MCF 10A (cell line): ENCODE results near the gene C2CD4A. TPM values are rescaled to one million over a fixed set of nuclear protein-coding genes. Genes with fewer than 3 reads are reported as not detected.

Source experiments
- BruUV-seq: library from RNA; stranded (reverse); fragments of 400-500 nt; replicated peaks from 2 replicates; lab custom pipeline; 2021; lab: Mats Ljungman, UMichigan
- CTCF ChIA-PET: fragments of 300-600 bp; sonication (Branson Sonifier 250); formaldehyde crosslinking; extraction: SDS; loops from one replicate; lab custom pipeline; 2021; ENCODE audit warnings: antibody characterized with exemption, inconsistent platforms; lab: Yijun Ruan, JAX
- POLR2A ChIA-PET: fragments of 300-600, 350-650 bp; sonication (Branson Sonifier 250); formaldehyde crosslinking; extraction: SDS; loops from one replicate; lab custom pipeline; 2020; ENCODE audit warnings: antibody characterized with exemption, inconsistent platforms; lab: Yijun Ruan, JAX
- DNase-seq: peaks from one replicate; pipeline ENCODE4 v3.0.0-alpha.2; 2018; ENCODE audit not compliant: unreplicated experiment
- H3K27ac Mint-ChIP-seq: one replicate; pipeline ENCODE4 v1.8.0; 2022; ENCODE audit warnings: mild to moderate bottlenecking, low read depth, mixed read lengths; ENCODE audit not compliant: unreplicated experiment
- H3K27me3 Mint-ChIP-seq: one replicate; pipeline ENCODE4 v1.8.0; 2022; ENCODE audit warnings: mixed read lengths; ENCODE audit not compliant: insufficient read depth, unreplicated experiment
- H3K36me3 Mint-ChIP-seq: one replicate; pipeline ENCODE4 v1.8.0; 2022; ENCODE audit warnings: mild to moderate bottlenecking, moderate library complexity, mixed read lengths; ENCODE audit not compliant: insufficient read depth, unreplicated experiment
- H3K4me1 Mint-ChIP-seq: one replicate; pipeline ENCODE4 v1.8.0; 2022; ENCODE audit warnings: mixed read lengths; ENCODE audit not compliant: insufficient read depth, unreplicated experiment
- H3K4me3 Mint-ChIP-seq: one replicate; pipeline ENCODE4 v1.8.0; 2022; ENCODE audit warnings: mild to moderate bottlenecking, moderate library complexity, mixed read lengths; ENCODE audit not compliant: unreplicated experiment
- H3K9me3 Mint-ChIP-seq: one replicate; pipeline ENCODE4 v1.8.0; 2022; ENCODE audit warnings: mixed read lengths; ENCODE audit not compliant: unreplicated experiment
- intact Hi-C: fragments of 100-400 bp; cut with micrococcal nuclease; formaldehyde crosslinking; loops from 2 replicates; pipeline ENCODE4 v1.14.1; 2022
- total RNA-seq: library from RNA; stranded (reverse); gene quantifications from 2 replicates; pipeline ENCODE4 v1.2.3, GENCODE V29; 2022
- TF ChIP-seq, protein P1 (sequence below): fragments of 200-600 bp; IDR thresholded peaks from one replicate; pipeline ENCODE4 v1.8.0; 2022; ENCODE audit warnings: antibody characterized with exemption, mild to moderate bottlenecking; ENCODE audit not compliant: unreplicated experiment

The C2CD4A gene
- total RNA-seq, 1 experiment from 2014 or later = 0.16 TPM

DNA sequence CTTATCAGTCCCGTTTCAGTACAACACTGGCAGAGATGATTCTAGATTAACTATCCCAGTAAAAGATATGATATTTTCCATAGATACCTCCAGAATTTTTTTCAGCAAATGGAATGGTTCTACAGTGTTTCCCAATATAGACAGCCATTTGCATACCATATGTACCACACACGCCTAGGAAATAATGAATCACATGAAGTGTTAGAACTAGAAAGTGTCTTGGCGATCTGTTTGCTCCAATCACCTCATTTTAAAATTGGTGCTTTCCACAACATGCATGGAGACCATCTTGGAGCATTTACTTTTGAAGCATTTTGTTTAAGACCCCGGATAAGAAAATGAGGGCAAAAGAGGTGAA, 2.0 kb downstream of the C2CD4A start:
- BruUV-seq = no TSS peak
- DNase-seq = peak; percentile 19
- H3K36me3 Mint-ChIP-seq = no peaks in the 10 kb centered on the region
- ChIA-PET POLR2A (interaction anchor here (0.8 to 1.3 kb wide), 2 partner anchors 9 to 1623 kb away, joined by 3 read pairs; partner anchors contain the start of gene VPS13C), CTCF (interaction anchor here (0.9 kb wide), 1 partner anchor 68 kb away, joined by 5 read pairs; no protein-coding TSS in a partner anchor)
- no peaks in the 10 kb centered on the region for H3K9me3 Mint-ChIP-seq
- no peak overlapping the region for H3K4me3 Mint-ChIP-seq
- H3K4me1 Mint-ChIP-seq = peaks cover 15% of the 10 kb centered on the region
- H3K27ac Mint-ChIP-seq = no peak overlapping the region
- TF ChIP-seq, protein P1, sequence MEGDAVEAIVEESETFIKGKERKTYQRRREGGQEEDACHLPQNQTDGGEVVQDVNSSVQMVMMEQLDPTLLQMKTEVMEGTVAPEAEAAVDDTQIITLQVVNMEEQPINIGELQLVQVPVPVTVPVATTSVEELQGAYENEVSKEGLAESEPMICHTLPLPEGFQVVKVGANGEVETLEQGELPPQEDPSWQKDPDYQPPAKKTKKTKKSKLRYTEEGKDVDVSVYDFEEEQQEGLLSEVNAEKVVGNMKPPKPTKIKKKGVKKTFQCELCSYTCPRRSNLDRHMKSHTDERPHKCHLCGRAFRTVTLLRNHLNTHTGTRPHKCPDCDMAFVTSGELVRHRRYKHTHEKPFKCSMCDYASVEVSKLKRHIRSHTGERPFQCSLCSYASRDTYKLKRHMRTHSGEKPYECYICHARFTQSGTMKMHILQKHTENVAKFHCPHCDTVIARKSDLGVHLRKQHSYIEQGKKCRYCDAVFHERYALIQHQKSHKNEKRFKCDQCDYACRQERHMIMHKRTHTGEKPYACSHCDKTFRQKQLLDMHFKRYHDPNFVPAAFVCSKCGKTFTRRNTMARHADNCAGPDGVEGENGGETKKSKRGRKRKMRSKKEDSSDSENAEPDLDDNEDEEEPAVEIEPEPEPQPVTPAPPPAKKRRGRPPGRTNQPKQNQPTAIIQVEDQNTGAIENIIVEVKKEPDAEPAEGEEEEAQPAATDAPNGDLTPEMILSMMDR = no peak
- H3K27me3 Mint-ChIP-seq = peaks cover 10% of the 10 kb centered on the region
- intact Hi-C loops = no loop called here

DNA sequence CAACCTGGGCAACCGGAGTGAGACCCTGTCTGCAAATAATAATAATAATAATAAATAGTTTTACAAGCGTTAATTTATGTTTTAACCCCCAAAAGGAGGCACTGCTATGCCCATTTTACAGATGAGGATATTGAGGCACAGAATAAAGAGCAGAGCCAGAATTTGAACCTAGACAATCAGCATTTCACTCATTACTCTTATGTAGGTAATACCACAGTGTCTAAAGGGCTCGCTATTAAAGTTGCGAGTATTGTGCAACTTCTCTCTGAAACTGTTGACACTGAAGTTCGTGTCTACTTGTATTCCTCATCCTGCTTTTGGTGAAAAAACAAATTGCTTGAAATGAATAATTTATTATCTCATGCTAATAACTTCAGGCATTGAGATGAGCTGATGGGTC, 2.8 kb downstream of the C2CD4A start:
- intact Hi-C loops = no loop called here
- TF ChIP-seq, protein P1 = no peak

DNA sequence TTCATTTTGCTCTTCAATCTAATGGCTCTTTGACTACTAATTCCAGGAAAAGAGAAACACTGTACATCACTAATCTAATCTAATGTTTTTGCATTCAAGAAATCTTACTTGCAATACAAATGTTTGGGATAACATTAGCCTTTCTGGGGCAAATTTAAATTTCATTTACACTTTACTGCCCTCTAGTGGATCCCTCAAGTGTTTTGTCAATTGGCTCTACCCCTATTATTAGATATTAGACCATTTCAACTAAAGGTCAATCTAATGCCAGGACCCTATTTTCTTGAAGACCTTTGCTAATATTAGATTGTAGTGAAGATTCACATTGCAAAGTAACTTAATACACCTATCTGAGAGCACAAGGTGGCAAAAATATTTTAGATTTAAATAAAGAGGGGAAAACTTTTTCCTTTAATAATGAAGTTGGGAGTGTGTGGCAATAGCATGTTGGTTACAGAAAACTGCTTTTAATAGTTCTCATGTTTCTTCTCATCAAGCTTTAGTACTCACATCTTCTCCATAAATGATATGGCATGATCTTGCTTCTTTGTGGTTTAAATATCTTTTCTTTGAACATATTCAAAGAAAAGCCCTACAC, 5.0 kb downstream of the C2CD4A start:
- CTCF ChIA-PET = interaction anchor here (0.6 to 7.0 kb wide), 13 partner anchors 11 to 1574 kb away, joined by 3 to 46 read pairs (median 4); partner anchors contain the start of gene VPS13C
- TF ChIP-seq, protein P1 = peak; percentile 57

More for the DNA sequence above, 2.8 kb downstream of the C2CD4A start:
- Mint-ChIP-seq H3K36me3 (no peaks in the 10 kb centered on the region), H3K27ac (no peak overlapping the region), H3K9me3 (no peaks in the 10 kb centered on the region), H3K4me1 (peaks cover 8% of the 10 kb centered on the region), H3K4me3 (no peak overlapping the region), H3K27me3 (peaks cover 10% of the 10 kb centered on the region)
- DNase-seq = no peak
- no TSS peak for BruUV-seq
- ChIA-PET POLR2A (interaction anchor here (1.3 kb wide), 1 partner anchor 10 kb away, joined by 3 read pairs; the partner anchor contains the start of gene VPS13C), CTCF (interaction anchor here (1.1 to 1.3 kb wide), 3 partner anchors 9 to 237 kb away, joined by 4 to 5 read pairs (median 4); no protein-coding TSS in a partner anchor)

DNA sequence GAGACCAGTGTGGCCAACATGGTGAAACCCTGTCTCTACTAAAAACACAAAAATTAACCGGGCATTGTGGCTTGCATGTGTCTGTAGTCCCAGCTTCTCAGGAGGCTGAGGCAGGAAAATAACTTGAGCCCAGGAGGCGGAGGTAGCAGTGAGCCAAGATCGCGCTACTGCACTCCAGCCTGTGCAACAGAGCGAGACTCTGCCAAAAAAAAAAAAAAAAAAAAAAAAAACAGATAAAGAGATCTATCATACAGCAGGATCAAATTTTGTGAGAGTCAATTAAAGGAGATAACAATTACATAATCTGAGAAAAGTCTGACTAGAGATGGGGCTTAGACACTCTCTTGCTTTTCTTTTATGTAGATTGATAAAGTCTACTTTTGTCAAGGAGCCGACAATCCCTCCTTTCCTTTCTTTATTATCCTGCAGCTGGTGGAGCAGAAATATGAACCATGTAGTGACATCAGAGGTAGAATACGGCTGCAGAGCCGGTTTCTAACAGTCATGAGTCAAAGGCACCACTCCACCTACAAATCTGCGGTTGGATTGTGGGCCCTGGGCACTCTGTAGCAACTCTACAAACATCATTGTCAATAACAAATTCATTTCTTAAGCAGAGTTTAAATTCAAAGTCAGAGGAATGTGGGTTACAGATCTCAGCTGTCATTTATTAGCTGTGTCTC, 9.0 kb downstream of the C2CD4A start:
- Mint-ChIP-seq H3K27me3 (no peaks in the 10 kb centered on the region), H3K4me3 (peak overlapping the region; percentile 57), H3K36me3 (no peaks in the 10 kb centered on the region), H3K27ac (peak overlapping the region; percentile 63), H3K4me1 (peaks cover 4% of the 10 kb centered on the region), H3K9me3 (no peaks in the 10 kb centered on the region)
- intact Hi-C loops = loop anchor here (5.0 to 10.0 kb wide), 2 partner anchors 177 to 1019 kb away; no protein-coding TSS in a partner anchor
- TF ChIP-seq, protein P1 = no peak
- peak; percentile 81 for DNase-seq
- POLR2A ChIA-PET = interaction anchor here (0.5 to 2.6 kb wide), 13 partner anchors 10 to 1303 kb away, joined by 3 to 14 read pairs (median 4); partner anchors contain the start of gene VPS13C
- CTCF ChIA-PET = interaction anchor here (0.7 to 7.0 kb wide), 8 partner anchors 11 to 366 kb away, joined by 3 to 46 read pairs (median 4); no protein-coding TSS in a partner anchor
- BruUV-seq = no TSS peak

More for the DNA sequence above, 5.0 kb downstream of the C2CD4A start:
- Mint-ChIP-seq H3K36me3 (no peaks in the 10 kb centered on the region), H3K9me3 (no peaks in the 10 kb centered on the region), H3K27me3 (peaks cover 9% of the 10 kb centered on the region), H3K27ac (no peak overlapping the region), H3K4me3 (no peak overlapping the region), H3K4me1 (peaks cover 8% of the 10 kb centered on the region)
- peak; percentile 44 for DNase-seq
- intact Hi-C loops = loop anchor here (1.0 to 10.0 kb wide), 4 partner anchors 71 to 1023 kb away; no protein-coding TSS in a partner anchor
- POLR2A ChIA-PET = interaction anchor here (0.6 to 3.3 kb wide), 2 partner anchors 12 to 45 kb away, joined by 3 to 20 read pairs; partner anchors contain the start of gene VPS13C
- BruUV-seq = no TSS peak
